Spleen (tissue), 11 donors: Measurements from ENCODE around the gene PLA2G3. TPM values are rescaled to one million over a fixed set of nuclear protein-coding genes. Genes with fewer than 3 reads are reported as not detected.
A peak's percentile ranks its signal among the peaks of the same experiment; 100 is the strongest.
"Not testable (repeated sequence)": the region's sequence is repeated elsewhere in the genome, so short reads cannot be mapped to it uniquely, and the experiment has no call there.

ENCODE experiments used
- DNase-seq: peaks from one replicate; pipeline ENCODE4 v3.0.0-alpha.2; 2020
- H3K27ac ChIP-seq, 8 donors: fragments of 200-600 bp; sonication (generic) in 7 of 8; 1 replicate in 4 of 8; 2 replicates in 4 of 8; pipeline versions ENCODE4 v1.5.0 to v1.8.0; 2016 to 2021; ENCODE audit warnings: inconsistent platforms in 4 of 8, mild to moderate bottlenecking in 4 of 8, moderate library complexity in 1 of 8
- H3K27me3 ChIP-seq, 7 donors: fragments of 200-600 bp; sonication (generic) in 6 of 7; replicated peaks in 1 of 7; 1 replicate in 4 of 7; 2 replicates in 3 of 7; pipeline versions ENCODE4 v1.5.0 to v1.8.0; 2016 to 2021; ENCODE audit warnings: inconsistent platforms in 3 of 7, mild to moderate bottlenecking in 1 of 7
- H3K36me3 ChIP-seq, 6 donors: fragments of 200-600 bp; sonication (generic) in 5 of 6; 1 replicate in 4 of 6; 2 replicates in 2 of 6; pipeline versions ENCODE4 v1.5.0 to v1.8.0; 2016 to 2021; ENCODE audit warnings: inconsistent platforms in 2 of 6
- H3K4me1 ChIP-seq, 6 donors: fragments of 200-600 bp; sonication (generic) in 5 of 6; 1 replicate in 3 of 6; 2 replicates in 3 of 6; pipeline versions ENCODE4 v1.5.0 to v1.8.0; 2016 to 2021; ENCODE audit warnings: inconsistent platforms in 3 of 6
- H3K4me3 ChIP-seq, 8 donors: fragments of 200-600 bp; sonication (generic) in 7 of 8; 1 replicate in 4 of 8; 2 replicates in 4 of 8; pipeline versions ENCODE4 v1.5.0 to v1.8.0; 2016 to 2021; ENCODE audit warnings: inconsistent platforms in 4 of 8, mild to moderate bottlenecking in 4 of 8, moderate library complexity in 2 of 8
- H3K9me3 ChIP-seq, 8 donors: fragments of 200-600 bp; sonication (generic) in 7 of 8; 1 replicate in 4 of 8; 2 replicates in 4 of 8; pipeline versions ENCODE4 v1.5.0 to v1.8.0; 2016 to 2021; ENCODE audit warnings: inconsistent platforms in 4 of 8
- POLR2A ChIP-seq, 3 donors: fragments of 450-650 bp; IDR thresholded peaks; one replicate each; pipeline ENCODE4 v1.5.1; 2017; ENCODE audit warnings: antibody characterized with exemption in 3 of 3, mild to moderate bottlenecking in 1 of 3
- POLR2AphosphoS5 ChIP-seq, 3 donors: sonication (generic); formaldehyde crosslinking; IDR thresholded peaks; one replicate each; pipeline ENCODE4 v1.5.1; 2017; ENCODE audit warnings: antibody characterized with exemption in 3 of 3
- whole genome bisulfite sequencing, 5 donors: extraction: QIAGEN DNeasy Blood & Tissue Kit in 3 of 5; methylation state at CpG; one replicate each; pipeline versions ENCODE4 v1.1.5 to v1.1.7; 2013 to 2018; 5-methylcytosine and 5-hydroxymethylcytosine counted together
- intact Hi-C: fragments of 100-400 bp; cut with DNase I; formaldehyde crosslinking; loops from one replicate; pipeline ENCODE4 v1.15.0; 2023; ENCODE audit warnings: low total_unique reads
- polyA plus RNA-seq, 3 donors: library from polyadenylated mRNA; stranded (reverse); fragments of 200-250 nt; gene quantifications; one replicate each; pipeline ENCODE4 v1.2.1, GENCODE V29; 2013
- total RNA-seq, 7 donors: library from RNA; depleted of rRNA in 3 of 7; stranded (reverse); fragments of >200 nt in 3 of 7; fragmentation: NEBNext Ultra II Directional in 4 of 7; extraction: Animal tissue kit (Norgen Biotek cat#: 25700) in 4 of 7; gene quantifications; one replicate each; pipeline versions ENCODE4 v1.1.0 to v1.2.1, GENCODE V29; 2016 to 2021
- TF ChIP-seq, protein P1 (sequence below), 11 experiments: fragments of 200-600 bp in 7 of 11; fragments of 450-650 bp in 4 of 11; sonication (generic) in 4 of 11; IDR thresholded peaks in 8 of 11; conservative IDR thresholded peaks in 3 of 11; 1 replicate in 7 of 11; 2 replicates in 4 of 11; pipeline versions ENCODE4 v1.4.0 to v1.8.0; 2016 to 2021; ENCODE audit warnings: antibody characterized with exemption in 11 of 11, inconsistent platforms in 4 of 11, mild to moderate bottlenecking in 1 of 11
- donor health status: healthy with polysubstance abuse.
- donor health status: DM: no; HTN: no; CAD: no; lungs with moderate emphysema.
- donor health status: DM: no; HTN: no; CAD: no.
- donor health status: Bipolar disorder and iron deficiency.
- donor health status: healthy.
- donor health status: DM: no; HTN: no; CAD: no.
- donor health status: DM: yes; HTN: yes; CAD: no.

Gene PLA2G3
- total and polyA plus RNA-seq, 10 donors = not detected

DNA sequence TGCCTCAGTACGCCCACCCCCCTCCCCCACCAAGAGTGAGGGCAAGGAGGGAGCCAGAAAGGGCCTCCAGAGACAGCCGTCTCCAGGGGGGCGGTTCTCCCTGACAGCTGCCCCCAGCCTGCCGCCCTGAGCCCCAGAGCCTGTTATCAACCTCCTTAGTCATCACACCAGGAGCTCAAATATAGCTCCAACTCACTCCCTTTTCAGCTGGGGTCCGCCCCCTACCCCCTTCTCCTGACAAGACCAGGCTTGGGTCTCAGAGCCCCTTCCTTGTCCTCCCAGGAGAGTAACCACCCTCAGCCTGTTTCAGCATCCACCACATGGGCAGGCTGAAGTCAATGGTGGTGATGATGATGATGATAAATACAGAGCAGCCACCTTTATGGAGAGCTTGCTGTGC lies 20.1 kb downstream of the PLA2G3 start:
- H3K36me3 ChIP-seq = no peaks in the 10 kb centered on the region
- H3K9me3 ChIP-seq = no peaks in the 10 kb centered on the region
- intact Hi-C loops = no loop called here
- no peak for TF ChIP-seq POLR2A (IDR thresholded peaks at IDR 0.05)
- TF ChIP-seq, protein P1, sequence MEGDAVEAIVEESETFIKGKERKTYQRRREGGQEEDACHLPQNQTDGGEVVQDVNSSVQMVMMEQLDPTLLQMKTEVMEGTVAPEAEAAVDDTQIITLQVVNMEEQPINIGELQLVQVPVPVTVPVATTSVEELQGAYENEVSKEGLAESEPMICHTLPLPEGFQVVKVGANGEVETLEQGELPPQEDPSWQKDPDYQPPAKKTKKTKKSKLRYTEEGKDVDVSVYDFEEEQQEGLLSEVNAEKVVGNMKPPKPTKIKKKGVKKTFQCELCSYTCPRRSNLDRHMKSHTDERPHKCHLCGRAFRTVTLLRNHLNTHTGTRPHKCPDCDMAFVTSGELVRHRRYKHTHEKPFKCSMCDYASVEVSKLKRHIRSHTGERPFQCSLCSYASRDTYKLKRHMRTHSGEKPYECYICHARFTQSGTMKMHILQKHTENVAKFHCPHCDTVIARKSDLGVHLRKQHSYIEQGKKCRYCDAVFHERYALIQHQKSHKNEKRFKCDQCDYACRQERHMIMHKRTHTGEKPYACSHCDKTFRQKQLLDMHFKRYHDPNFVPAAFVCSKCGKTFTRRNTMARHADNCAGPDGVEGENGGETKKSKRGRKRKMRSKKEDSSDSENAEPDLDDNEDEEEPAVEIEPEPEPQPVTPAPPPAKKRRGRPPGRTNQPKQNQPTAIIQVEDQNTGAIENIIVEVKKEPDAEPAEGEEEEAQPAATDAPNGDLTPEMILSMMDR (IDR thresholded peaks at IDR 0.05 in 8 of 11, conservative IDR thresholded peaks at IDR 0.05 in 3 of 11) = no peak
- TF ChIP-seq POLR2AphosphoS5 (IDR thresholded peaks at IDR 0.05) = no peak
- no peak overlapping the region for H3K4me3 ChIP-seq
- peaks cover 0 to 15% (median 0%) of the 10 kb centered on the region in 6 donors for H3K4me1 ChIP-seq
- H3K27ac ChIP-seq = no peak overlapping the region
- DNase-seq = peak; percentile 49
- 76 to 92% (median 82%) methylated on average over 2 to 5 of the region's 5 CpGs for WGBS, 5 donors
- no peaks in the 10 kb centered on the region for H3K27me3 ChIP-seq

DNA sequence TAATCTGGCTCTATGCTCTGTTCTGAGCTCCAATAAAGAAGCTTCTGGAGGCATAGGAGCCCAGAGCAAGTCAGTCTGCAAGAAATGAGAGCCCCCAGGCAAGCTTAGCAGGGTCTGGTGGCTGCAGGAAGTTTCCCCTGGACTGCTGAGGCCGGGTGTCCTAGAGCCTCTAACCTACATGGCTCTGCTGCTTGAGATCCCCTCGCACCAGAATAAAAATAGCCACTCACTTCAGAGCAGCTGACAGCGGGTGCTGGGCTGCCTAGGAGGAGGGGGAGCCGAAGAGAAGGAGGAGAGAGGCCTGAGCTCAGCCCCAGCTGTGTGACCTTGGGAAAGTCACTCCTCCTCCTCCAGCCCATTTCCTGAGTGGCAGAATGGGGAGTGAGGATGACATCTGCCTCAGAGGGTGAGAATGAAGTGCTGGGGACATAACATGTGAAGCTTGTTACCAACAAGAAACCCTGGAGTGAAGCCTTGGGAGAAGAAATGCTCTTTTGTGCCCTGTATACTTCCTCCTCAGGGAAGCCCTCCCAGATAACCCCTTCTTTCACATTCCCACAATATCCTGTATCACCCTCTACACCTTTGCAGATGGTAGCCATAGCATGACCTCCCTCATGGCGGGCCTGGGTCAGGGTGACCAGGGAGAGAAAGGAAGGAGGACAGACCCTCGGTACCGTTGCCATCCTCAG lies 21.1 kb downstream of the PLA2G3 start:
- no peaks in the 10 kb centered on the region for H3K27me3 ChIP-seq
- intact Hi-C loops = no loop called here
- no peak for DNase-seq
- no peak overlapping the region for H3K4me3 ChIP-seq
- TF ChIP-seq, protein P1 (IDR thresholded peaks at IDR 0.05 in 8 of 11, conservative IDR thresholded peaks at IDR 0.05 in 3 of 11) = no peak
- no peak for TF ChIP-seq POLR2AphosphoS5 (IDR thresholded peaks at IDR 0.05)
- no peak for TF ChIP-seq POLR2A (IDR thresholded peaks at IDR 0.05)
- no peak overlapping the region for H3K27ac ChIP-seq
- H3K36me3 ChIP-seq = no peaks in the 10 kb centered on the region
- peaks cover 0 to 15% (median 0%) of the 10 kb centered on the region in 6 donors for H3K4me1 ChIP-seq
- 56 to 71% (median 59%) methylated on average over 7 of the region's 7 CpGs for WGBS, 5 donors
- H3K9me3 ChIP-seq = no peaks in the 10 kb centered on the region

DNA sequence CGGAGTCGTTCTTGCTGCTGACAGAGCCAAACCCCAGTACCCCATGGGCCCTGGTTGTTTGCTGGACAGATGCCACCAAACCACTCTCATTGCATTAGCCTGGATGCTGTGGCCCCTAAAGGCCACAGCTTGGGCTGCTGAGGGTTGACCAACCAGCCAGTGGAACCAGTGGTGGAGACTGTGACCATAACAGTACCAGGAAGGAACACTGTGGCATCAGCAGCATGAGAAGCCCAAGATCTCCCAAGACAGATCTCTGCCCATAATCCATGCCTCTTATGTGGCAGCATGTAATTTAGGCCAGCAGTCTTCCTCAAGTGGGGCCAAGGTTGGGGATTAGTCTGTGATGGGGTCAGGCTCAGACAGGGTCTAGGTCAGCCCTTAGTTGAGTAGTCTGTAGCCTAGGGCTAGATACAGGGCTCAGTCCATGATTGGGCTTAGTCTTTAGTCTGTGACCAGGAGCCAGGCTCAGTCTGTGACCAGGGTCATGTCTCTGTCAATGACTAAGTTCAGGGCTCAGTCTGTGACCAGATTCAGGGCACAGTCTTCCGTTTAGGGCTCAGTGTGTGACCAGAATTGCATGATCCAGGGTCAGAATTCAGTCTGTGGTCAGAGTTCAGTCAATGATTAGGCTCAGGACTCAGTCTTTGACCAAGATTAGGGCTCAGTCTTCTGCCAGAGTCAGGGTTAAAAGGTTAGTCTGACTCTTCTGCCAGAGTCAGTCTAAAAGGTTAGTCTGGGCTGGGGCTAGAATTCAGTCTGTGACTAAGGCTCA lies 22.1 kb downstream of the PLA2G3 start:
- H3K4me1 ChIP-seq = peaks cover 0 to 15% (median 0%) of the 10 kb centered on the region in 6 donors
- no peaks in the 10 kb centered on the region for H3K36me3 ChIP-seq
- DNase-seq = no peak
- H3K4me3 ChIP-seq = no peak overlapping the region
- H3K27ac ChIP-seq = no peak overlapping the region
- no peaks in the 10 kb centered on the region for H3K27me3 ChIP-seq
- intact Hi-C loops = no loop called here
- 90 to 96% (median 94%) methylated on average over 2 to 3 of the region's 3 CpGs for WGBS, 5 donors
- no peaks in the 10 kb centered on the region for H3K9me3 ChIP-seq
- TF ChIP-seq, protein P1 (IDR thresholded peaks at IDR 0.05 in 8 of 11, conservative IDR thresholded peaks at IDR 0.05 in 3 of 11) = no peak

DNA sequence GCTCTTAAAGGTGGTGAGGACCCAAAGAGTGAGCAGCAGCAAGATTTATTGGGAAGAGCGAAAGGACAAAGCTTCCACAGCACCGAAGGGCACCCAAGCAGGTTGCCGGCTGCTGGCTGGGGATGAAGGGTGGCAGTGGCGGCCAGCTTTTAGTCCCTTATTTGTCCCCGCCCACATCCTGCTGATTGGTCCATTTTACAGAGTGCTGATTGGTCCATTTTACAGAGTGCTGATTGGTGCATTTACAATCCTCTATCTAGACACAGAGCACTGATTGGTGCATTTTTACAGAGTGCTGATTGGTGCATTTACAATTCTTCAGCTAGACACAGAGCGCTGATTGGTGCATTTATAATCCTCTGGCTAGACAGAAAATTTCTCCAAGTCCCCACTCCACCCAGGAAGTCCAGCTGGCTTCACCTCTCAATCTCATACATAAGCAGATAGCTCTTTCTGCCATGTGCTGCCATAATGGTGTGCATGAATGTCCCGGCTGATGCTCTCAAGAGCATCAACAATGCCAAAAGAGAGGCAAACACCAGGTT lies 27.7 kb downstream of the PLA2G3 start:
- 85 to 96% (median 90%) methylated on average over 7 of the region's 7 CpGs for WGBS, 5 donors
- H3K27ac ChIP-seq, H3K9me3 ChIP-seq, DNase-seq, H3K4me3 ChIP-seq, H3K4me1 ChIP-seq, intact Hi-C loops, H3K36me3 ChIP-seq, H3K27me3 ChIP-seq: not testable (repeated sequence)
